Activated CD8-positive, alpha-beta T cell treated with anti-CD3 and anti-CD28 coated beads, Interleukin-2, amount 10 ng/mL, durations not matched to agents 7 days and 5 days (primary cell): ENCODE measurements around the gene CCDC54. TPM values are rescaled to one million over a fixed set of nuclear protein-coding genes. Genes with fewer than 3 reads are reported as not detected.

ENCODE experiments used
- ATAC-seq: fragments of 150-1000 bp; cut with Tn5 transposase; one replicate; pipeline ENCODE4 v1.10.0; 2021; ENCODE audit warnings: moderate library complexity
- CTCF ChIA-PET: fragments of 350-600 bp; sonication (Branson Sonifier 250); formaldehyde crosslinking; loops from one replicate; lab custom pipeline; 2021; ENCODE audit warnings: antibody characterized with exemption; lab: Charles Lee
- POLR2A ChIA-PET: fragments of 350-600 bp; sonication (Branson Sonifier 250); formaldehyde crosslinking; loops from one replicate; lab custom pipeline; 2021; ENCODE audit warnings: antibody characterized with exemption; lab: Charles Lee
- DNase-seq: peaks from one replicate; pipeline ENCODE4 v3.0.0-alpha.2; 2020
- H3K27ac Mint-ChIP-seq: one replicate; pipeline ENCODE4 v1.8.0; 2021; ENCODE audit warnings: mild to moderate bottlenecking, mixed read lengths
- H3K27me3 Mint-ChIP-seq: one replicate; pipeline ENCODE4 v1.8.0; 2021; ENCODE audit warnings: low read depth, mixed read lengths
- H3K36me3 Mint-ChIP-seq: one replicate; pipeline ENCODE4 v1.8.0; 2021; ENCODE audit warnings: low read depth, mixed read lengths
- H3K4me1 Mint-ChIP-seq: one replicate; pipeline ENCODE4 v1.8.0; 2021; ENCODE audit warnings: low read depth, mixed read lengths
- H3K4me3 Mint-ChIP-seq: one replicate; pipeline ENCODE4 v1.8.0; 2021; ENCODE audit warnings: mild to moderate bottlenecking, mixed read lengths
- H3K9me3 Mint-ChIP-seq: one replicate; pipeline ENCODE4 v1.8.0; 2022; ENCODE audit warnings: mixed read lengths; ENCODE audit not compliant: insufficient read depth
- total RNA-seq, 2 experiments: library from RNA; stranded (reverse); gene quantifications; one replicate each; pipeline ENCODE4 v1.2.3, GENCODE V29; 2021

The CCDC54 gene
- total RNA-seq, 2 experiments from 2014 or later, result not detected

GRCh38 chr3:107414325-107414964 lies 37.2 kb downstream of the CCDC54 start:
- DNase-seq, result no peak
- peak; percentile 86 for ATAC-seq
- peaks cover 12% of the 10 kb centered on the region for H3K4me1 Mint-ChIP-seq
- CTCF ChIA-PET, result interaction anchor here (1.6 to 2.6 kb wide), 2 partner anchors 16 to 143 kb away, joined by 11 to 12 read pairs; no protein-coding TSS in a partner anchor
- peaks cover 6% of the 10 kb centered on the region for H3K9me3 Mint-ChIP-seq
- H3K36me3 Mint-ChIP-seq, result peaks cover 12% of the 10 kb centered on the region
- H3K27ac Mint-ChIP-seq, result peak overlapping the region; percentile 68
- peaks cover 2% of the 10 kb centered on the region for H3K27me3 Mint-ChIP-seq
- POLR2A ChIA-PET, result no interaction called here
- no peak overlapping the region for H3K4me3 Mint-ChIP-seq

DNA sequence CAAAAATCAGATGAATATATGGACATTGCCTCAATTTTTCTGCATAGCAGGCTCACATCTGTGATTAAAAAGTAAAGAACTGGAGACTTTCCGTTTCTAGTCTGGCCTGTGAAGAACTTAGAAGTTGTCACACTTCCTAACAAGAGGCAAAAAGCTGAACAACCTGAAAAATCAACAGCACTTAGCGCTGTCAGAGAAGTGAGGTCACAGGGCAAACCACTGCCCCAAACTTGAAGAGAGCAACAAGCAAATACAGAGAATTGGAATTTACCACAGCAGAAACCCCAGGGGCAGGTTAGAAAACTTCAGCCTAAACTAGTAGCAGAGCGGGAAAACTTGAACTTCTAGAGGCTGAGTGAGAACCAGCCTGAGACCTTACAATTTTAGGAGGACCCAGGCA lies 38.9 kb downstream of the CCDC54 start:
- H3K36me3 Mint-ChIP-seq, result peaks cover 8% of the 10 kb centered on the region
- ChIA-PET CTCF (interaction anchor here (0.7 to 2.6 kb wide), 4 partner anchors 15 to 244 kb away, joined by 3 to 12 read pairs (median 8); no protein-coding TSS in a partner anchor), POLR2A (no interaction called here)
- H3K4me3 Mint-ChIP-seq, result no peak overlapping the region
- no peaks in the 10 kb centered on the region for H3K9me3 Mint-ChIP-seq
- peaks cover 14% of the 10 kb centered on the region for H3K4me1 Mint-ChIP-seq
- peaks cover 11% of the 10 kb centered on the region for H3K27me3 Mint-ChIP-seq
- DNase-seq (no peak), ATAC-seq (no peak)
- no peak overlapping the region for H3K27ac Mint-ChIP-seq

DNA sequence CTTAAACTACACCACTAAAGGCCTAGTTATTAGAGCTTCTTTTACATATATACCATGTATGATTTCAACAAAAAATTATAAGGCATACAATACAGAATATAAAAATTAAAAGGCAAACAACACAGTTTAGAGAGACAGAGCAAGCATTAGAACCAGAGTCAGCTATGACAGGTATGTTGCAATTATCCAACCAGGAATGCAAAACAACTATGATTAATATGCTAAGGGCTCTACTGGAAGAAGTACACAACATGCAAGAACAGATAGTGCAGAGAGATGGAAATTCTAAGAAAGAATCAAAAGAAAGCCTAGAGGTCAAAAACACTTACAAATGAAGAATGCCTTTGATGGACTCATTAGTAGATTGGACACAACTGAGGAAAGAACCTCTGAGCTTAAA lies 39.6 kb downstream of the CCDC54 start:
- CTCF ChIA-PET, result interaction anchor here (0.8 to 2.6 kb wide), 2 partner anchors 14 to 145 kb away, joined by 5 to 12 read pairs; no protein-coding TSS in a partner anchor

DNA sequence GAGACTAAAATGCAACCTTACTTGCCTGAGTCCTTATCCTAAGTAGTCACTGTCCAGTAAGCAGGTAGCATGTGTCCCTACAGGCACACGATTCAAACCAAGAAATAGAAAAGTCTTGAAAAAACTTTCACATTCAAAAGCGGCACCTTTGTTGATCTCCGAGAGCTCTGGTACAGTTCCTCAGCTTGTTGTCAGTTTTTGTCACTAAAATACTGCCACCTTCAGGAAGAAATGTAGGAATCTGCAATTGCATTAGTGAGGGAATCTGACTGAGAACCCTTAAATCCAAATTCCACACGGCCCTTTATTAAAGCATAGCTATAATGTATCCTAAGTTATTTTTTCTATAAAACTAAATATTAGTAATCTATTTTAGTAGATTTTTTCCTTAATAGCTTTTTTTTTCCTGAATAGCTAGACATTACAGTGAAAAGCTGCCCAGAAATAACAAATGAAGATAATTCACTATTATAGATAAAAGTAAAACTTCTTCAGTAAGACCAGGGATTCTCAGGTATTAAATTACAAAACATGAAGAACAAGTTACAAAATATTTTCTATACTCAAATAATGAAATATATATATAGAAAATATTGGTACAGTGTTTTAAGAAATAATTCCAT lies 44.0 kb downstream of the CCDC54 start:
- peak; percentile 83 for ATAC-seq
- DNase-seq, result peak; percentile 36
- Mint-ChIP-seq H3K27ac (no peak overlapping the region), H3K9me3 (no peaks in the 10 kb centered on the region), H3K36me3 (no peaks in the 10 kb centered on the region), H3K4me3 (no peak overlapping the region), H3K27me3 (peaks cover 26% of the 10 kb centered on the region), H3K4me1 (peaks cover 3% of the 10 kb centered on the region)
- ChIA-PET POLR2A (interaction anchor here (0.7 kb wide), 2 partner anchors 11 to 94 kb away, joined by 3 read pairs; no protein-coding TSS in a partner anchor), CTCF (interaction anchor here (0.6 to 3.5 kb wide), 31 partner anchors 9 to 803 kb away, joined by 3 to 62 read pairs (median 3); no protein-coding TSS in a partner anchor)

More for the DNA sequence above, 39.6 kb downstream of the CCDC54 start:
- H3K9me3 Mint-ChIP-seq, result no peaks in the 10 kb centered on the region
- no peak for DNase-seq
- POLR2A ChIA-PET, result no interaction called here
- ATAC-seq, result no peak
- H3K27ac Mint-ChIP-seq, result no peak overlapping the region
- H3K4me1 Mint-ChIP-seq, result peaks cover 15% of the 10 kb centered on the region
- H3K4me3 Mint-ChIP-seq, result no peak overlapping the region
- peaks cover 8% of the 10 kb centered on the region for H3K36me3 Mint-ChIP-seq
- H3K27me3 Mint-ChIP-seq, result peaks cover 15% of the 10 kb centered on the region

DNA sequence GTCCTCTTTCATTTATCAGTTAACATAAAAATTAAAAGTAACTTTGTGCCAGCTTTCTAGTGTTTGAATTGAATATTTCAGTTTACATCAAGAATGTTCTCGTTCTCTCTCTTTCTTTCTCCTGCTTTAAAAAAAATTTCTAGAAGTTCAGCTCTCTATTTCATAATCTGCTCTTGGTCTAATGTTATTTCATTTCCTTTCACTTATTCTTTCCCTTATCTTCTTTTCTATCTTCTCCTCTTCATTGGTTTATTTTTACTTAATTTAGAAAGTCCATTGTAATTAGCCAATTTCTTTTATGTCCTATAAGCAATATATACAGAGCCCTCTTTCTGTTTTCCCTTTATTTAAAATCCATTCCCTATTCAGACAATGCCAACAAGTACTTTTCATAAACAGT lies 44.6 kb downstream of the CCDC54 start:
- ChIA-PET POLR2A (no interaction called here), CTCF (interaction anchor here (0.6 to 3.5 kb wide), 26 partner anchors 9 to 802 kb away, joined by 3 to 62 read pairs (median 4); no protein-coding TSS in a partner anchor)
- peaks cover 3% of the 10 kb centered on the region for H3K4me1 Mint-ChIP-seq
- peaks cover 26% of the 10 kb centered on the region for H3K27me3 Mint-ChIP-seq
- no peaks in the 10 kb centered on the region for H3K36me3 Mint-ChIP-seq
- no peaks in the 10 kb centered on the region for H3K9me3 Mint-ChIP-seq
- ATAC-seq (no peak), DNase-seq (no peak)
- no peak overlapping the region for H3K27ac Mint-ChIP-seq
- no peak overlapping the region for H3K4me3 Mint-ChIP-seq

DNA sequence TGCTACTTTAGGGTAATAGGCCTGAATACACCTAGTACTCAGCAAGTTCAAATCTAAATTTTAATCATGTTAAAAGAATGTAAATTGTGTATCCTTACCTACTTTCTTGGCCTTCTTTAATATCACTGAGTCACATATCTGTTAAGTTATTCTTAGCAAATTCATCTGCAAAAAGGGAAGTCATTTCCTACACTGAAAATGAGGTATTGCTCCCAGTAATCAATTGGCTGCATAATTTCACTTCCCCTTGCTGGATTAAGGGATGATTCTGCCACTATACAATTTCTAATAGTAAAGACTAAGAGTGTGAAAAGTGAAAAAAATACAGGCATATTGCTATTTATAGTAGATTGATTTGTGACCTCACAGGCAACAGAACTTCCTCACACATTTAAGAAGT lies 47.8 kb downstream of the CCDC54 start:
- no peak for ATAC-seq
- H3K36me3 Mint-ChIP-seq, result no peaks in the 10 kb centered on the region
- H3K27me3 Mint-ChIP-seq, result peaks cover 34% of the 10 kb centered on the region
- DNase-seq, result no peak
- no peak overlapping the region for H3K27ac Mint-ChIP-seq
- no peak overlapping the region for H3K4me3 Mint-ChIP-seq
- peaks cover 7% of the 10 kb centered on the region for H3K4me1 Mint-ChIP-seq
- no peaks in the 10 kb centered on the region for H3K9me3 Mint-ChIP-seq
- POLR2A ChIA-PET, result no interaction called here
- CTCF ChIA-PET, result interaction anchor here (0.8 kb wide), 1 partner anchor 189 kb away, joined by 3 read pairs; no protein-coding TSS in a partner anchor

GRCh38 chr3:107426223-107426622 lies 49.0 kb downstream of the CCDC54 start:
- Mint-ChIP-seq H3K27ac (no peak overlapping the region), H3K9me3 (no peaks in the 10 kb centered on the region), H3K4me3 (no peak overlapping the region), H3K27me3 (peaks cover 31% of the 10 kb centered on the region), H3K36me3 (no peaks in the 10 kb centered on the region), H3K4me1 (peaks cover 13% of the 10 kb centered on the region)
- no peak for DNase-seq
- ChIA-PET POLR2A (no interaction called here), CTCF (interaction anchor here (7.3 kb wide), 1 partner anchor 153 kb away, joined by 55 read pairs; no protein-coding TSS in a partner anchor)
- no peak for ATAC-seq

Other genes with a start within 250 kb of the CCDC54 start
- gene BBX, start 145.5 kb downstream of the CCDC54 start, total RNA-seq, result 10 to 100 TPM; 27.3 to 30.1 TPM